ENCODE results near the gene CRYGN.
A peak's percentile ranks its signal among the peaks of the same experiment; 100 is the strongest.

CRYGN gene

DNA sequence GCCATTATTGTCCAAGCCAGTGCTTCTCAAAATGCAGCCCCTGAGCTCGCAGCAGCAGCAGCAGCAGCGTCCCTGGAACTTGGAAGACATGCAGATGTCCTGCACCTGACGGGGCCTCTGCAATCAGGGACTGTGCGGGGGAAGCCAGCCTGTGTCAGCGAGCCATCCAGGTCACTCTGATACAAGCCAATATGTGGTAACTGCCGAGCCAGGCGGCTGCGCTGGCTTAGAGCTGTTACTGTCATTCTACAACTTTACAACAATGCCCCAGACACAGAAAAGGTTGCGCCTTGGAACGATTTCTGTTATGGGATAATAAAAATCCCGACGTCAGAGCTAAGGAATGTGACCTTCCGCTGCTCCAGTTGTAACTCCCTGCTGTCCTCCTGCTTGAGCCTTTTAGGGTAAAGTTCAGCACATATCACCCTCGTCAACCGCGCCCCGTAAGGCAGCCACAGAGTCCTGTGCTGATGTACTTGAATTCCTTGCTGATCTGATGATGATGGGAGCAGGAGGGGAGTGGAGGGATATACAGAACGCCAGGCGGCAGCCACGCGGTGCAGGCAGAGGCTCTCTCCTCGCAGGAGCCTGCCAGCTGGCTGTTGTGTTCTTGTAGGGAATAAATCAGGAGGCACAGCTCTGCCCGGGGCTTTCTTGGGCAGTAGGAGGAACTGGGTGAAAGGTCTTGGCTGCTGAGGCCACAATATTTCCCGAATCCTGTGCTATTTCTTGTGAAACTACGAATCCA lies 20.0 kb upstream of the CRYGN start:
- DNase-seq = no peak

DNA sequence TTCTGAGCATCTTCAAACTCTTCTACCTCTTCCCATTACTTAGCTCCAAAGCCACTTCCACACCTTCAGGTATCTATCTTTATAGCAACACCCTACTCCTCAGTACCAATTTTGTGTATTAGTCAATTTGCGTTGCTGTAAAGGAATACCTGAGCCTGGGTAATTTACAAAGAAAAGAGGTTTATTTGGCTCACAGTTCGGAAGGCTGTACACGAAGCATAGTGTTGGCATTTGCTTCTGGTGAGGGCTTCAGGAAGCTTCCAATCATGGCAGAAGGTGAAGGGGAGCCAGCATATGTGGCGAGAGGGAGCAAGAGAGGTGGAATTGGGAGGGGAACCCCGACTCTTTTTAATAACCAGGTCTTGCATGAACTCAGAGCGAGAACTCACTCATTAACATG lies 17.6 kb upstream of the CRYGN start:
- no peak for DNase-seq

DNA sequence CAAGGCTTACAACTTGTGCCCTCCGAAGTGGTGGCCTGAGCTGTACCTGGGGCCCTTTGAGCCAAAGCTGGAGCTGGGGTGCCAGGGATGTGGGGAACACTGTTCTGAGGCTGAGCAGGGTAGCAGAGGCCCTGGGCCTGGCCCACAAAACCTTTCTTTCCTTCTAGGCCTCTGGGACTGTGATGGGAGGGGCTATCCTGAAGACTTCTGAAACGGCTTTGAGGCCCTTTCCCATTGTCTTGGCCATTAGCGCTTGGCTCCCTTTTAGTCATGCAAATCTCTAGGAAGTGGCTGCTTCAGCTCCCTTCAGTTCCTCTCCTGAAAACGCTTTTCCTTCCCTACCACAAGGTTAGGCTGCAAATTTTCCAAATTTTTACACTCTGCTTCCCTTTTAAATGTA lies 16.8 kb upstream of the CRYGN start:
- DNase-seq = no peak

DNA sequence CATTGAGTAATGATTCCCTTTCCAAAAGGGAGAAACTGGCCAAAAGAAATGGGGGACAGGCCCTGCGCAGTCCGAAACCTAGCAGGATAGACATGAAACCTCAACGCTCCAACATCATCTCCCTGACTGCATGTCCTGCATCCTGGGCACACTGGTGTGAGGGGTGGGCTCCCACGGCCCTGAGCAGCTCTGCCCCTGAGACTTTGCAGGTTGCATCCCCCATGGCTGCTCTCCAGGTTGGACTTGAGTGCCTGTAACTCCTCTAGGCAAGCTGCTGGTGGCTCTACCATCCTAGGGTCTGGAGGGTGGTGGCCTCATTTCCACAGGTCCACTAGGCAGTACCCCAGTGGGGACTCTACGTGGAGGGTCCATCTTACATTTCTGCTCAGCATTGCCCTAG lies 16.3 kb upstream of the CRYGN start:
- DNase-seq = no peak

DNA sequence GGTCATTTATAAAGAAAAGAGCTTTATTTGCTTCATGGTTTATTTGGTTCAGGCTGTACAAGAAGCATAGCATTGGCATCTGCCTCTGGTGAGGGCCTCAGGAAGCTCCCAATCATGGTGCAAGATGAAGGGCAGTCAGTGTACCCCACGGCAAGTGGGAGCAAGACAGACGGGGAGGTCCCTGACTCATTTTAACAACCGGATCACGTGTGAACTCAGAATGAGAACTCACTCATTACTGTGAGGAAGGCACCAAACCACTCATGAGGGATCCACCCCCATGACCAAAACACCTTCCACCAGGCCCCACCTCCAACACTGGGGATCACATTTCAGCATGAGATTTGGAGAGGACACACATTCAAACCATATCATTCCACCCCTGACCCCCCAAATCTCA lies 15.7 kb upstream of the CRYGN start:
- DNase-seq = no peak

DNA sequence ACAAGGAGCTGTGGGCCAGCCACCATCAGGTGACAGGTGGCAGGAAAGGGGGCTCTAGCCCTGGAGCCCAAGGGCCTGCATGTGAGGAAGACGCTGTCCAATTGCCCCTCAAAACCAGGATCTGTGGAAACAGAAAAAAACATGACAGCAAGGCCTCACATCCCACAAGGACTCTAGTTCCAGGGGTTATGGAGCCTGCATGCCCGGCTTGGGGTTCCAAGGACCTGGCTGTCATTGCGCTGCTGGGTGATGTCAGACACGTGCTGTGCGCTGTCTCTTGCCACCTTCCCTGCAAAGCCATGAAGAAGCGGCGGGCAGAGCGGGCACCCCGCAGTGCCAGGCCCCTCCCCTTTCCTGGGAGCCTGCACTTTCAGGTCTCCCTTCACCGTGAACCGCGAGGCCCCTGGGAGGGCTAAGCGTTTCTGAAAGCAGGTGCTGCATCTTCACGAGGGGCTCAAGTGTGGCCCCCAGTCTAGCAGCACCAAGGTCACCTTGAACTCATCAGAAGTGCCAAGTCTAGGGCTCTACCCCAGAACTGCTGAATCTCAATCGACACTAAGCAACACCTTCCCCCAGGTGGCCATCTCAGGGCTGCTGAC lies 15.1 kb upstream of the CRYGN start:
- DNase-seq = no peak

DNA sequence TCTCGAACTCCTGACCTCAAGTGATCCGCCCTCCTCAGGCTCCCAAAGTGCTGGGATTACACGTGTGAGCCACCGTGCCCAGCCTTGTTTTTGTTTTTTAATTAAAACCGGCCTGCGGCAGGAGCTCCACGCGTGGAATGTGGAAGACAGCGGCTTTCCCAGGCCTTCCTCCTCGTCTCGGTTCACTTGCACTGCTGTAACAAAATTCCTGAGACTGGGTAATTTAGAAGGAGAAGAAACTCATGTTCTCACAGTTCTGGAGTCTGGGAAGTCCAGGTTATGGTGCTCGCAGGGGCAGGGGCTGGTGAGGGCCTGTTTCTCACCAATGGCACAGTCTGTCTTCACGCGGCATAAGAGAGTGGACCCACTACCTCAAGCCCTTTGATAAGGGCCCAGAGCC lies 14.4 kb upstream of the CRYGN start:
- no peak for DNase-seq

DNA sequence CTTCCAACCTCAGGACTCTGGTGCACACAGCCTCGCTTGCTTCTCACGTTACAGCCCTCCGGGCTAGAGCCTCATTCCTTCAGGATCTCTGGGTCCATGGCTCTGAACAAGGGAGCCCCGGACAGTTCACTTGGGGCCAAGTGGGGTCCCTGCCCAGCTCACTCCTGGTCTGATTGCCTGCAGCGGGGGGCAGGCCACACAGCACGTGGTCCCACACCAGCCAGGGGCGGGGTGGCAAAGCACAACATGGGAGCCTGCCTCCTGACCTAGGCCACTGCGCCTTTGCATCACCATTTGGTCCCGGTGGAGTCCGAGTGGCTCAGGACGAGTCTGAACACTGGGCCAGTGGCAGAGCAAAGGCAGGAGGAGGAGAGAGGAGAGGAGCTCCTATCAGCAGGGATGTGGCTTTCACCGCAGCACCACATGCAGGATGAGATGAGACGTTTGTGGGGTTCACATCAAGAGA lies 13.4 kb upstream of the CRYGN start:
- DNase-seq = no peak

DNA sequence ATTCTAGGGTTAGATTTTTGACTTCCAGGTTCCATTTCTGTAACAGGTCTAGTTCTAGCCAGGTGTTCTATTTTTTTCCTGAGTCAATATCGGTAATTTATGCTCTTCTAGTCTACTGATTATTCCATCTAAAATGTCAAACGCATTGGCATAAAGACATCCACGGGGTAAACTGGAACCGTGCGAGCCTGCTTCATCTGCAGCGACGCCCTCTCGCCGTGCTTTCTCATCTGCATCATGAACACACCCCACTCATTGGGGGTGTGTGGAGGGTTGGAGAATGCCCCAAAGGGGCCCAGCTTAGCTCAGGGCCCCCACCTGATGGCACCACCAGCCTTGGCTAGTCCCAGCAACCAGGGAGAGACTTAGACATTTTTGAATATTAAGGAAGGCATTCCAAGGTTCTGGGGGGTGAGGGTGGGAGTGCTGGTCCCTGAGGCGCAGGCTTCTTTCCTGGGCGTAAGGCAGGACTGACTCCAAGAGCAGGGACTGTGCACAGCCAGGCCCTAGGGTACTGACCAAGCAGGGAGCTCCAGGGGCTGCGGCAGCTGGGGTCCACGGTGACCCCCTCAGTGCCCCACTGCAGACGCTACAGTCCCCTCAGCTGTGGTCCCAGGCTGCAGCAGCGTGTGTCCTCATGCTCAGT lies 12.9 kb upstream of the CRYGN start:
- no peak for DNase-seq

DNA sequence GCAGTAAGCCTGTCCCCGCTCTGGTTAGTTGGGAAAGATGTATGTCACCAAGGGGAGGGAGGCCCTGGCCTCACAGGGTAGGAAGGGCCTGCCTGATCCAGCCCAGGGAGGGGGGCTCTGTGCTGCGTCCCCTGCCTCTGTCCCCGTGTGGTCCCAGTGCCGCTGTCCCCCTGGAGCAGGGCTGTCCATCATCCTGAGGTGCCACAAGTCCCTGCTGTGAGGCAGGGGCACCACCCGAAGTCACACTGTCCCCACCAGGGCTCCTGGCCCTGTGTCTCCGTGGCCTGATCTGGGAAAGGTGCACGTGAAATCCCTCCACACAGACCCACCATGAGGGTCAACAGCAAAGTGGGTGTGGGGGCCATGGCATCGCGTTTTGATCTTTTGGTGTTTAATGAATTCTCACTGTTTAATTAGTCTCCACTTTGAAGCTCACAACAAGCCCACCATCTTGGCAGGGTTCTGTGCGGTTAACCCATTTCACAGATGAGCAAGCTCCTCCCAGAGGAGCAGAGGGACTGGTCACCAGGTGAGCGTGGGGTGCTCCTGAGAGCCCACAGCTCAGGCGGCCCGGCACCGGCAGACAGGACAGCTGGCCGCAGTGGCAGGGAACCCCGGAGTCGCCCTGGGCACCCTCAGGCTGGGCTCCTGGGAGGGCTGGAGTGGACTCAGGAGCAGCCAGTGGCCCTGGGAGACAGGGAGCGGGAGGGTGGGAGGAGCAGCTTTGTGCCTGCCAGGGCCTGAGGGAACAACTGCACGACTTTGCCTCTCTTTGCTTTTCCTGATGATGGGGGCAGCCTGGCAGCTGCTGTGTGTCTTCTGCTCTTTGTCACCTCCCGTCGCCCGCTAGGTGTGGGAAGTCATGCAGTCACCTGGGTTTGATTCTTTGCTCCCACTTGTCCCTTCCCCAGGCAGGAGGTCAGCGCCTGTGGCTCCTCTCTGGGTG lies 12.0 kb upstream of the CRYGN start:
- no peak for DNase-seq

DNA sequence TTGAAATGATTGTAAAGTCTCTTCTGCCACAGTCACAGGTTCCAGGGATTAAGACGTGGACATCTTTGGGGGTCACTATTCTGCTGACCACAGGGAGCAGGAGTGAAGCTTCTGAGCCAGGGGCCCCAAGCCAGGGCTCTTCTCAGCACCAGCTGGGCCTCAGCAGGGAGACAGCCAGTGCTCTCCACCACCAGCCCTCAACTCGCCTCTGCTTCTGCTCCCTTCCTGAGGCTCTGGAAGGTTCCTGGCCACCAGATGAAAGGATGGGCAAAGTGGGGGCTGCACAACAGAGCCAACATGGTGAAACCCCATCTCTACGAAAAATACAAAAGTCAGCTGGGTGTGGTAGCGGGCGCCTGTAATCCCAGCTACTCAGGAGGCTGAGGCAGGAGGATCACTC lies 11.2 kb upstream of the CRYGN start:
- DNase-seq = no peak

DNA sequence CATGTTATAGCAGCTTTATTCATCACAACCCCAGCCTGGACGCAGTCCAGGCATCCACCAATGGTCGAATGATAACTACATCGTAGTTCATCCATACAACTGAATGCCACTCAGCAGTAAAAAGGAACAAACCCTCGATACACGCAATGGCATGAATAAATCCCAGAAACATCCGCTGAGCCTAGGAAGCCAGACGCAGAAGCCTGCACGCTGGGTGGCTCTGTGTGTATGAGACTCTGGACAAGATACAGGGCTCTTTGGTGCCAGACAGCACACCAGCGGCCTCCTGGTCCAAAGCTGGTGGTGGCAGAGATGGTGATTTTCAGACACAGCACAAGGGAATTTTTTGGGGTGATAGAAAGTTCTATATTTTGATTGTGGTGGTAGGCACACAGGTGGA lies 10.0 kb upstream of the CRYGN start:
- DNase-seq = no peak

DNA sequence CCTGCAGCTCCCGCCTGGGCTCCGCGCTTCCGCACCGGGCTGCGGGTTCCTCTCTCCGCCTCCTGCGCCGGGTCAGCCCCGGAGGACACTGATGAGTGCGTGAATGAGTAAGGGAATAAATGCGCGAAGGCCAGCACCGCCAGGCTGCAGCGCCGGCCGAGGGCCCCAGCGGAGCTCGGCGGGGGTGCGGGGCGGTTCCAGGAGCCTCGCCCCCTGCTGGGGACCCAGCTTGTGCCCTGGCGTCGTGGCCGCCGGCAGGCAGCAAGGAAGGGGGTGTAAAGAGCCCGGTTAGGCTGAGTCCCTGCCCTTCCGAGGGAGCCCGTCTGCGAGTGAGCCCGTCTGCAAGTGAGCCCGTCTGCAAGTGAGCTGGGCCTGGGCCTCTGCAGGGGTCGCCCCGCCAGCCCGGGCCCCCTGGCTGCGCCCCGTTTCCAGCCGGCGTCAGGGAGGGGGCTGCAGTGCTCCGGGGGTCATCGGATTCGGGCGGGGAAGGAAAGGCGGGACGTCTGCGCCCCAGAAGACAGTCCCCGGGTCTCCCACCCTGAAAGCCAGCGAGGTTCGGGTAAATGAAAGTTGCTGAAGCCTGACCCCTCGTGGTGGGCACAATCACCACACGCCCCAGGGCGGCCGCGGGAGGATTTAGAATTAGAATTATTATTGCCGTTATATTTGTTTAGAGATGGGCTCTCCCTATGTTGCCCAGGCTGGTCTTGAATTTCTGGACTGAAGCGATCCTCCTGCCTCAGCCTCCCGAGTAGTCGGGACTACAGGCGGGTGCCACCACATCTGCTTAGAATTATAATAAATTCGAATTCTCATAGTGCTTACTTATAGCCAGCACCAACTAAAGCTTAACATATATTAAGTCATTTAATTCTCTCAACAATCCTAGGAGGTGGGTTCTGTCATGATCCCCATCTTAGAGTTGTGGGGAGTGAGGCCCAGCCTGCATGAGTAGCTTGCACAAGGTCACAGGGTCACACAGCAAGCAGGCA lies 8.6 kb upstream of the CRYGN start:
- peak; percentile 57 for DNase-seq

DNA sequence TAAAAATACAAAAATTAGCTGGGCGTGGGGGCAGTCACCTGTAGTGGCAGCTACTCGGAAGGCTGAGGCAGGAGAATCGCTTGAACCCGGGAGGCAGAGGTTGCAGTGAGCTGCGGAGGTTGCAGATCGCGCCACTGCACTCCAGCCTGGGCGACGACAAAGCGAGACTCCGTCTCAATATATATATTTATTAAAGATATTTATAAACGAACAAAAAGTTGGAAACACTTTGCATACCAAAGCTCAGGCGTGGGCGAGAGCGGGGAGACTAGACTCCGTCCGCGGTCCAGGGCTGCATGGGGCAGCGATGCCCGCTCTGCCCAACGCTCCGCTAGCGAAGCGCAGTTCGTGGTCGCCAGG lies 7.9 kb upstream of the CRYGN start:
- DNase-seq = no peak

DNA sequence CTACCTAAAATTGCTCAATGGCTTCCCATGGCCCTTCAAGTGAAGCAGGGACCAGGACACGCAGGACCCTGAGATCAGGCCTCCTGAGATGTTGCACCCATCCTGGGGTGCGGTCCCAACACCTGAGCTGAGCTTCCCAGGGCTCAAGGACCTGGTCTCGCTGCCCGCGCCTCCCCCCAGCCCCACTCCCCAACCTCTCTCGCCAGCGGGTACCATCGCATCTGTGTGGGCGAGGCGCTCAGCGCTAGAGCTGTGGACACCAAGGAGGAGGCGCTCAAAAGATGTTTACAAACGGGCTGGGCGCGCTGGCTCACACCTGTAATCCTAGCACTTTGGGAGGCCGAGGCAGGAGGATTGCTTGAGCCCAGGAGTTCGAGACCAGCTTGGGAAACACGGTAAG lies 7.4 kb upstream of the CRYGN start:
- no peak for DNase-seq

DNA sequence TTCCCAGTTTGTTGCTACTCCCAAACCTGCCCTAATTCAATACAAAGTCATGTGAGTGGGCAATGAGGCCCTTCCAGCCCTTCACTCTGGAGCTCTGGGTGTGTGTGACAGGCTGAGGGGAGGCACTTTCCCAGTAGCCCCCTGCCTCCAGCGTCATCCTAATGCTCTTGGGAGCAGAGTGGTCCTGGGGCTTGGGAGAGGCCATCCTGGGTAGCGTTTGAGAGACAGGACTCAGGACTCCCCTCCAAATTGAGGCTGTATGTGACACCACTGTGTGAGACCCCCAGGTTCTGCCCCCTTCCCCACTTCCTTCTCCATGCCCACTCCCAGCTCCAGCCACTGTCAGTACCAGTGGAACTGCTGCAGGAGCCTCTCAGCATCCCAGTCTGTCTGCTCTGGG lies 6.5 kb upstream of the CRYGN start:
- no peak for DNase-seq

DNA sequence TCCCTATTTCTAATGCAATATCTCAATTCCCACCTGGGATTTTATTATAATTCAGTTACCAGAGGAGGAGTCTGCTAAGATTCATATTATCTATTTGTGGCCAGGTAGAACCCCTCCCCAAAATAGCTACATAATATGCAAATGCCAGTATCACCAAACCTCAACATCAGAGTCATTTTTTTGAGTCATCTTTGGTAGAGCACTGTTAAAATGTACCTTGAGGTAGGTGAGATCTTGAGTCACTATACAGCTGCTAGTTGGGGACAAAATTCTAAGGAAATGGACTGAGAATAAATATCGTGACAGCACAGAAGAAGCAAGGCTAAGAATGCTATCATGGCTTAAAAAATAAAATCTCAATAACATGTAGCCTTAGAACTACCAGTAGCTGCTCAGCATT lies 4.7 kb upstream of the CRYGN start:
- DNase-seq = no peak

DNA sequence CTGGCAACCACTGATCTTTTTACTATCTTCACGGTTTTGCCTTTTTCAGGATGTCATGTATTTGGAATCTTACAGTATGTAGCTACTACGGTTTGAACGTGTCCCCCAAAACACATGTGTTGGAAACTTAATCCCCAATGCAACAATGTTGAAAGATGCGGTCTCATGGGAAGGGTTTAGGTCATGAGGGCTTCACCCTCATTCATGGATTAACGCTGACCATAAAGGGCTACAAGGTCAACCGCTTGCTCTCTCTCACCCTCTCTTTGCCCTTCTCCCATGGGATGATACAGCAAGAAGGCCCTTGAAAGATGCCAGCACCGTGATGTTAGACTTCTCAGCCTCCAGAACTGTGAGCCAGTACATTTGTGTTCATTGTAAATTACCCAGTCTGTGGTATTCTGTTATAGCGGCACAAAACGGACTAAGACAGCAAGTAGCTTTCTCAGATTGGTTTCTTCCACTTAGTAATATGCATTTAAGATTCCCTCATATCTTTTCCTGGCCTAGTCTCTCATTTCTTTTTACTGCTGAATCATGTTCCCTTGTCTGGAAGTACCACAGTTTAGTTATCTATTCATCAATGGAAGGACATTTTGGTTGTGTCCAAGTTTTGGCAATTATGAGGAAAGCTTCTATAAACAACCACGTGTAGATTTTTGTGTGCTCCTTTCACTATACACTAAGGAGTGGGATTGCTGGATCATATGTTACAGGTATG lies 3.0 kb upstream of the CRYGN start:
- DNase-seq = no peak

DNA sequence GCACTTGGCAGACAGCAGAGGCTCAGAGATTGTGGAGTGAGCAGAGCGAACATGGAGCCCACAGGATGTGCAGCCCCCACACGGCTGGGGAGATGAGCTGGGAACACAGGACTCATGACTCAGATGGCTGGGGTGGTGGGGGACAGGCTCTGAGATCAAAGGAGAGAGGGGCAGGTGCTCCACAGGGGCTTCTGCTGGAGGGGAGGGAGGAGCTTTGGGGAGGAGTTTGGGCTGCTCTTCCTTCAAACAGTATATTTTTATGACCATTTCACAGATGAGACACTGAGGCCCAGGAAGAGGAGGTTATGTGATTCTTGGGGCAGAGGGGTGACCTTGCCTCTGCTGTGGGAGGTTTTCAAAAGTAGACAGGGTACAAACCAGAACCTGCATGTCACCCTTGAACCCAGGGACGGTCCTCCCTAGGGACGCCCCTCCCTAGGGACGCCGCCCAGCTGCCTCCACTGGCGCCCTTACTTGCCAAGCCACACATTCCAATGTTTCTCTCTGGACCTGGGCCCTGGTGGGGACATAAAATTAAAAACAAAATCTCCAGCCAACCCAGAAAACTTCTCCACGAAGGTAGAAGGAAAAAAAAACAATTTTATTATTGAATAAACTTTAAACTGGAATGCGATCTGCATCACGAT lies 981 bp upstream of the CRYGN start:
- no peak for DNase-seq

DNA sequence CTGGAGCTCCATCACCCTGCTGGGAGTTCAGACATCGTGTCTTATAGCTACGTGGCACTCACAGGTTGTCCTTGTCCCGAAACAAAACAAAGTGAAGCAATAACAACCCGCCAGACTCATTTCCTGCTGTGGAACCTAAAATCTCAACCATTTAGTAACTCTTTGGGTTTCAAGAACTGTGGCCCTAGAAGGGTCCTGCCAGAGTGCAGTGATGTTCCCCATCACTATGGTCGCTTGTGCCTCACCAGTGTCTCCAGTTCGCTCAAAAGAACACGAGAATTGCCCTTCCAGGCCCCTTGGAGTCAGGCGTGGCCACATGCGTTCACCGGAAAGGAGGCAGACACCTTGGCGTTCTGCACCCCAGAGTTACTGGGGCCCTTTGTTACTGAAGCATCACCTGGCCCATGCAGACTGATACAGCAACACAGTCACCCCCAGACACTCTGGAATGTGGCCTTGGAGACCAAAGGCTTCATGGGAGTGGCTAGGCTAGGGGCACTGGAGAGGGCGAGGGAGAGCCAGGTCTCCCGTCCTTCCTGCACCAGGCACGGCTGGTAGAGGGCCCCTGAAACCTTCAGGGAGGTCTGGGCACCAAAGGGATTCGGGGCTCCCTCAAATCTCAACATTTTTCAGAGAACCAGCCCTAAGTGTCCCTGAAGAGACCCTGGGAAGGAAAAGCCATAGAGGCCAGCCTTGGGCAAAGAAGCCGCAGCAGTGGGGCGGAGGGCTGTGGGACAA lies 908 bp downstream of the CRYGN start:
- DNase-seq = no peak

All from hematopoietic multipotent progenitor cell treated with erythropoietin and hydrocortisone succinate and interleukin-3 and kit ligand, for 8 days (in vitro differentiated cells).